HG03025 (cell line): ENCODE data around the gene GIPC2.
"Not testable (repeated sequence)": the region's sequence is repeated elsewhere in the genome, so short reads cannot be mapped to it uniquely, and the experiment has no call there.

Experiments used
- ATAC-seq: cut with Tn5 transposase; IDR thresholded peaks from one replicate; pipeline ENCODE4 v1.9.1; 2021; ENCODE audit warnings: mild to moderate bottlenecking, moderate library complexity; ENCODE audit not compliant: unreplicated experiment, low FRiP score

Gene GIPC2

DNA sequence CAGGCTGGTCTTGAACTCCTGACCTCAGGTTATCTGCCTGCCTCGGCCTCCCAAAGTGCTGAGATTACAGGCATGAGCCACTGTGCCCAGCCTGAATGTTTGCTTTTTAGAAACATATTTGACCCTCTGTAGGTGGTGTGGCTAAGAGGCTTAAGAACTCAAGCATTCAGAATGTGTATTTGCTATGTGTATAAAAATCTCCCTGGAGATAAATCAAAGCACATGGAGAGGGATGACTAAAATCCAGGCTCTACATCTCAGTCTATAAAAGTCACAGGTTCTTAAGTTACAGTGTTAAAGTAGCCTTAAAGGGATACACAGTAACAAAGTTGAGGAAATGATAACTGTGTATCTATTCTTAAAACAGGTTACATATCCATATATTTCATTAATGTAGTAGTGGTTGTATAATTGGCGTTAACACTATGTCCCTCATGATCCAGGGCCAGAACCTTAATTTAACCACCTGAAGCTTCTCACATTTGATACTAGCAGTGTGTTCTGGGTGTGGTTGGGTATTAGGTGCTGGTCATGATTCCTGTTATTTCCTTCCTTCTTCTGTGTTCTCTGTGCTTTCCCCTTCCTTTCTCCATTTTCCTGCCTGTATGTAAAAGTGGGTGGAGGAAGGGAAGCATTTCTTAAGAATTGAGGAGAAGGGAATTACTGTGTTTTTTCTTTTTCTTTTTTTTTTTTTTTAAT is 16.2 kb downstream of the GIPC2 start:
- ATAC-seq = no peak

DNA sequence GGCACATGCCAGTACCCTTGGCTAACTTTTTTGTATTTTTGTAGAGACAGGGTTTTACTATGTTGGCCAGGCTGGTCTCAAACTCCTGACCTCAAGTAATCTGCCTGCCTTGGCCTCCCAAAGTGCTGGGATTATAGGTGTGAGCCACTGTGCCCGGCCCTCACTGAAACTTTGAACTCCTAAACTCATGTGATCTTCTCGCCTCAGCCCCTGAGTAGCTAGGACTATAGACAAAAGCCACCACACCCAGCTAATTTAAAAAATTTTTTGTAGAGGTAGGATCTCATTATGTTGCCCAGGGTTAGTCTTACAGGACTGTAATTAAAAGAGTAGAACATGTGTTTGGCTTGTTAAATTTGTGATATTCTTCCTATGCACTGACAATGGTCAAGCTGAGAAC is 19.1 kb downstream of the GIPC2 start:
- ATAC-seq = not testable (repeated sequence)

DNA sequence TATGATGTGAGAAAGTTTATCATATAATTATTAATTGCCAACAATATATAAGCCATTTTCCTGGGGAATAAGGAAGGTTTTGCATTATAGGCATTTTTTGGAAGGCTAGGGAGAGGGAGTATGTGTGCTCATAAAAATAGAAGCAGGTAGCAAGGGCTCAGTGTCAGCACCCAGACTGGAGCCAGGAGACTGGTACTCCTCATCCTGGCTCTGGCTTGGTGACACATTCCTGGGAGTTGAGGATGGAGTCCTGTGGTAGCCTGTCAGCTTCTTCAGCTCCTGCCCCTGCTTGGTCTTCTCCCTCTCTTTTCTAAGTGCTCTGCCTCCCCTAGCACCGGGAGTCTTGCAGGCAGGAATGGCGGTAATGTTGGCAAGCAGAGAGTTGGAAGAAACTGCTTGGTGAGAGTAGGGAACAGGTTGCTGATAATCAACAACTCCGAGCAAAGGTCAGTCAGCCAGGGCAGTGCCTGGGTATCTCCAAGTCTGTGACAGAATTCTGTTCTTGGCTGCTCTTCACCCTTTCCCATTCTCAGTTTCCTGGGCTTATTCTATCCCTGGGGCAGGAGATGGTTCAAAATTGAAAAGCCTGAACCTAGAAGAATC is 23.0 kb downstream of the GIPC2 start:
- no peak for ATAC-seq

DNA sequence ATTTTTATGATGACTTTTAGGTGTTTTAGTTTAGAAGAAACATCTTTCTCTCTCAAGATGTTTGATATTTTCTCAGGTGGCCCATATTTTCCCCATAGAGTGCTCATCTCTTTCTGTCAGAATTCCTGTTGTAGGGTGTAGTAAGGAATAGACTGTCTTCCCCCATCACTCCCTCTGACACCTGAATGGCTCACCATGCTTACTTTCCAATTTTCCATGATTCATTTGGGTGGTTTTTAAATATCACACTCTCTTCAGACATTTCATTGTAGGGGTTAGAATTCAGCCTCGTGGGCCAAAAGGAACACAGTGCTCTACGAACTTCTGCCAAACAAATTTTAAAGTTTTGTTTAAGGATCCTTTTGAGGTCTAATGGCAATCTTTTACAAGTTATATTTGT is 24.0 kb downstream of the GIPC2 start:
- no peak for ATAC-seq

DNA sequence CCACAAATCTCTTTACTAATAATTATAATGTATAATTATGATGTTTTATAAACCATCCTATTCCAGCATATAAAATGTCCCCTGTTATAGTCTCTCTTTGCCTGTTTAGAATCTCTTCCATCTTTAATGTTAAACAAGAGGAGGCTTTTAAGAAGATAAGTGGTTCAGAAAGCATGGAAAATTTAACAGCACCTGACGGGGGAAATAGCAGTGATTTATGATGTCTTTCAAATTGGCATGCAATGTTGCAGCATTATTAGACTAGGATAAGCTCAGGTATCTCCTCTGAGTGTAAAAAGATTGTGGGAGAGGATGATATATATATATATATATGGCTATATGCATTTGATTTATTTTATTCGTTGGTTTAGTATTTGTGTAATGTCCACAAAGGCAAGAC is 24.4 kb downstream of the GIPC2 start:
- ATAC-seq = no peak

DNA sequence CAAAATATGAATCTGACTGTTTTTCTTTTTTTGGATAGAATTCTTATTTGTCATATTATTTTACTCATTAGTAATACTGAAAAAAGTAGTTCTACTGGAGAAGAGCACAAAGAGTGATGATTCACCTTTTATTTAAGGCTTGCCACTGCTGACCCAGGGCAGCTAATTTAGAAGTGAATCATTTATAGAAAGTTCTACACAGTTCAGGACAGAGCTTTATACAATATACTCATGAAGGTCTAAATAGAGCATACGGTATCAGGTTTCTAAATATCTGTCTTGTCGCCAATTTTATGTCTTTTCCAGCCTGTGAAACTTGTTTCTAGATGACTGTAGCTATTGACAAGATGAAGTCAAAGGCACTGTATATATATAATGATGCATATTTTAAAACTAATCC is 25.0 kb downstream of the GIPC2 start:
- no peak for ATAC-seq

DNA sequence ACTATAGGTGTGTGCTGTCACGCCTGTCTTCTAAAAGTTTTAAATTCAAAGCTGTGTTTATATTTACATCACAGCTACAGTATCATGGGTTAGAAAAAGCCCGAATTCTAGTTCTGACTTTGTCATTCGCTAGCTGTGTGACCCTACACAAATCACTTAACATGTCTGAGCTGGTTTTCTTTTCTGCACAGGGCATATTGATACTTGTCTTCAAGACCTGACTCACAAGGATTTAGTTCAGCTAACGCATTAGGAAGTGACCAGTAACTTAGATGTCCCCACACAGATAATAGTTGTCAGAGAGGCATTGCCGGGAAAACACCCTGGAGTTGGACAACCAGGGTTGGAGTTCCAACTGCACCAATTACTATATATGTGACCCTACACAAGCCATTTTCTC is 25.9 kb downstream of the GIPC2 start:
- no peak for ATAC-seq

DNA sequence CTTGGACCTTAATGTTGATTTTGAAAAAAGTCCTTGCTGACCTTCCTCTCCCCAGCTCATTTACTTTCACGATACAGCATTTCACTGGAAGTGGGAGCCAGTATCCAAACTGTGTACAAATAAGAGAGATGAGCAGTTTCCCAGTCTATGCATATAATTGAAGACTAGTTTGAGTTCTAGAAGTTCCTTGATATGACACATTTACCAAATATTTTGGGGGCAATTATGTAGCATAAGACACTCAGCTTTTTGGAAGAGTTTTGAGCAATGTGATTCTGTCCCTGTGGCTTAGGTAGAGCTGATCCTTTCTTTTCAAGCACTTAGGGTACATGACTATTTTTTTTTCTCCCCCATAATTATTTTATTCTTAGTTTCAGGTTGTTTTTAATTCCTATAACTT is 26.4 kb downstream of the GIPC2 start:
- ATAC-seq = no peak

DNA sequence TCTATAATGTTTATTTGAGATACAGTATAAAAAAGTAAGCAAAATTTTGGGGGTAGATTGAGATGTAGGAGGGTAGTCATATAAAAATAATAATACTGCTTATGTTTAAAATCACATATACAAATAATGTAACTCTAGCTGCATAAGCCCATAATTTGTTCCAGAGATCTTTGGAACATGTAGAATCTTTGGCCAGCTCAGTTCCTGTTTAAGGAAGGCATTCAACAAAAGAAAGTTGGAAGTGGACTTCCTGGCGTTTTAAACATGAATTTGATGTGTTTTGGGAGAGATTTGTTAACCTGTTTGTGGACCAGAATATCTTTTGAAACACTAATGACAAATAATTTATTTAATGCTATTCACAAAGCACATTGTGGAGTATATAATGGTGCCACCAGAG is 27.7 kb downstream of the GIPC2 start:
- ATAC-seq = no peak

DNA sequence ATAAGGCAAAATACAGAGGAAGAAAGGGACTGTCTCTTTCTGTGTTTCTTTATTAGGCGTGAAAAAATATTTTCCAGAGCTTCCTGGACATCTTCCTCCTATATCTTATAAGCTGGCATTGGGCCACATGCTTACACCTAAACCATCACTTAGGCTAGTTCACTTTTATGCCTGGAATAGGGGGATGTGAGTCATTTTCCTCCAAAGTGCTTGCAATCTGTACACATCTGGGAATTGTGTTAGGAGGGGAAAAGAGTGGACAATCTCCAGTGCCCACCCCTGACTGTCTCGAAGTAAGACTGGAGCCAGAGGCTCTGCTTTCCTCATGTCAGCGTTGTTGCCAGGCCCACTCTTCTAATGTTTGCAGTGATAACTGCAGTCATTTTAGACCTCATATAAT is 29.9 kb downstream of the GIPC2 start:
- no peak for ATAC-seq

DNA sequence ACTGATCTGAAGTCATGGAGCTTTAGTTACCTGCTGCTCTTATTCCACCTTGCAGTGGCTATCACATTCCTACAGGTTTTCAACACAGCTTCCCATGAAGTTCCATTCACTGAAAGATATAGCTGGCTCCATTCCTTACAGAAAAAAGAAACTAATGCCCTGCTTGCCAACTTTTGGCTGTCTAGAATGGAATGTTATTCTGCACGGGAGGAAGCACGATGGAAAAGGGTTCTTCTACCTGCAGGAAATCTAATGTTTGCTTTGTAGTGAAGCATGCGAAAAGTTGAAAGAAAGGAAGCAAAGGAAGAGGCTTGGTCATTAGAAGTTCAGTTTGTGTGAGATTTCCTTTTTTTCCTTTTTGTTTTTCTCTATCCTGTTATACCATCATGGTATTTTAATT is 32.6 kb downstream of the GIPC2 start:
- no peak for ATAC-seq

DNA sequence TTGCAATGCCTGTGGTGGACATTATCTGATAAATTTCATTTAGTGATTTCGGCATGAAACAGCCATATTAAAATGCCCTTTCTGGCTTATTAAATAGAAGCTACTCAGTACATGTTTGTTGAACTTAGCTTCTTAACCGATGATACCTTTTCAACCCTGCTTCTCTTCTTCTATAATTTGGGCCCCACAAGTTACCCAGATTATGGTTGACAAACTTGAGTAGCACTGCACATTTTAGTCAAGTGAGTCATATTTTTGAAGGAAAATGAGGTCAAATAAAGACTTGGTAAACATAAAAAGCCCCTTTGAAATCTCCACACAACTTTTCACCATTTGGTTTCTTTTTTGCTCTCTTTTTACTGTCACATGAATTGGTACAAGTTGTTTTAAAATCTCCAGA is 33.8 kb downstream of the GIPC2 start:
- no peak for ATAC-seq

DNA sequence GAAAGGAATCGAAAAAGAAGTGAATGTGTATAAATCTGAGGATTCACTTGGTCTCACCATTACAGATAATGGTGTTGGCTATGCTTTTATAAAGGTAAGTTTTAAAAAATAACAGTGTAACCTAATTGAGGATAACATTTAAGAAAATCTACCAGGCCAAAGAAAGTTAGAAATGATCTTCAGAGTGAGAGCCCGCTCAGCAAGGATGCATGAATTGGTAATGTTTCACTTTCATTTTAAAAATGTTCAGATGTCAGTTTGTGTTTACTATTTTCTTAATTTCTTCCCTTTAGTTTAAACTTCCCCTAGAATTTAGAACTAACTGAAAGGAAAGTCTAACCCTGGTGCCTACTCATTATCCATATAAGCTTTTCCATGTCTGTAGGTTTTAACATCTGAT is 35.0 kb downstream of the GIPC2 start:
- no peak for ATAC-seq

DNA sequence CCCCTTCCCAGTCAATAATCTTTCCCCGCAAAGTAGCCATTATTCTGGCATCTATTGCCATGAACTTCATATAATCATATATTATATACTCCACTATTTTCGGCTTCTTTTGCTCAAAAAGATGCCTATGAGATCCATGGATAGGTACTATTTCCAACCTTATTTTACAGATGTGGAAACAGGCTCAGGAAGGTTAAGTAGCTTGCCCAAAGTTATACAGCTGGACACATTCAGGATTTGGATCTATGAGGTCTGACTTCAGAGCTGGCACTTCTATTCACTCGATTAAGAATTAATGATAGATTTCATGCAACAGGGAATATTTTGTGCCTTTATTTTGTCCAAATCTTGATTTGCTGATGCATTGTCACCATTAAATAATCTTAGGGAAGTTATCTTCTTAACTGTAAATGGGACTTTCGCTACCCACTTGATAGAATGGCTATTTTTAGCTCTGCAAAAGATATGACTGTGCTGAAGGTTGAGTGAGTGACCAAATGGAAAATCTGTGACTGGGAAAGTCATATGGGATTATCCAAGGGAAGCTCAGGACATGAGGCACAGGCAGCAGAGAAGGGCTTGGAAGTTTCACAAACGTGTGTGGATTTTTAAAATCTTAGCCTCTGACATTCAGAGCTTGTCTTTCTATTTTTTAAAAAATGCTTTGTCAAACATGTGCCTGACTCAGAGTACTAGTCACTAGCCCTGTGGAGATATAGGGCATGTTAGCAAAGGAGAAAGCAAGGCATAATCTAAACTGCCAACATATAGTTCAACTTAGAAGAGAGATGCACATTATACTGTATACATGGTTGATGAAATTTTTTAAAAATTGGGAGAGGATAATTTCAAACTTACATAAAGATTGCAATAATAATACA is 36.5 kb downstream of the GIPC2 start:
- ATAC-seq = no peak

DNA sequence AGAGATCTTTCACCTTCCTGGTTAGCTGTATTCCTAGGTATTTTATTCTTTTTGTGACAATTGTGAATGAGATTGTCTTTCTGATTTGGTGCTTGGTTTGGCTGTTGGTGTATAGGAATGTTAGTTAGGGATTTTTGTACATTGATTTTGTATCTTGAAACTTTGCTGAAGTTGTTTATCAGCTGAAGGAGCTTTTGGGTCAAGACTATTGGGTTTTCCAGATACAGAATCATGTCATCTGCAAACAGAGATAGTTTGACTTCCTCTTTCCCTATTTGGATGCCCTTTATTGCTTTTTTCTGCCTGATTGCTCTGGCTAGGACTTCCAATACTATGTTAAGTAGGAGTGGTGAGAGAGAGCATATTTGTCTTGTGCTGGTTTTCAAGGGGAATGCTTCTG is 38.9 kb downstream of the GIPC2 start:
- ATAC-seq = not testable (repeated sequence)

DNA sequence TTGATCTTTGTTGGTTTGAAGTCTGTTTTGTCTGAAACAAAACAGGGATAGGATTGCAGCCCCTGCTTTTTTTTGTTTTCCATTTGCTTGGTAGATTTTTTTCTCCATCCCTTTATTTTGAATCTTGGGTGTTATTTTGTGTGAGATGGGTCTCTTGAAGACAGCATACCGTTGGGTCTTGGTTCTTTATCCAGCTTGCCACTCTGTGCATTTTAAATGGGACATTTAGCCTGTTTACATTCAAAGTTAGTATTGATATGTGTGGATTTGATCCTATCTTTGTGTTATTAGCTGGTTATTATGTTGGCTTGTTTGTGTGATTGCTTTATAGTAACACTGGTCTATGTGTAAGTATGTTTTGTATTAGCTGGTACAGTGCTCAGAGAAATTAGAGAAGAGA is 40.9 kb downstream of the GIPC2 start:
- no peak for ATAC-seq

DNA sequence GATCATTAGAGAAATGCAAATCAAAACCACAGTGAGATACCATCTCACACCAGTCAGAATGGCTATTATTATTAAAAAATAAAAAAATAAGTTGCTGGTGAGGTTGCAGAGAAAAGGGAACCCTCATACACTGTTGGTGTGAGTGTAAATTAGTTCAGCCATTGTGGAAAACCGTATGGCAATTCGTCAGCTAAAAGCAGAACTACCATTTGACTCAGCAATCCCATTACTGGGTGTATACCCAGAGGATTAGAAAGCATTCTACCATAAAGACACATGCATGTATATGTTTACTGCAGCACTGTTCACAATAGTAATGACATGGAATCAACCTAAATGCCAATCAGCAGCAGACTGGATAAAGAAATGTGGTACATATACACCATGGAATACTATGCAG is 42.2 kb downstream of the GIPC2 start:
- ATAC-seq = no peak

DNA sequence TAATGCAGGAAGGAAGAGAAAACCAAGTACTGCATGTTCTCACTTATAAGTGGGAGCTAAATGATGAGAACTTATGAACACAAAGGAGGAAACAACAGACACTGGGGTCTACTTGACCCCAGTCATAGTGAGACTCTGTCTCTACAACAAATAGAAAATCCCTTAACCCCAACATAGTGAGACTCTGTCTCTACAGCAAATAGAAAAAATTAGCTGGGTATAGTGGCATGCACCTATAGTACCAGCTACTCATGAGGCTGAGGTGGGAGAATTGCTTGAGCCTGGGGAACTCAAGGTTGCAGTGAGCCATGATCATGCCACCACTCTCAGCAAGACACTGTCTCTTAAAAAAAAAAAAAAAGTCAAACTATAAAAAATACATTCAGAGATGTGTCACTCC is 42.7 kb downstream of the GIPC2 start:
- no peak for ATAC-seq

DNA sequence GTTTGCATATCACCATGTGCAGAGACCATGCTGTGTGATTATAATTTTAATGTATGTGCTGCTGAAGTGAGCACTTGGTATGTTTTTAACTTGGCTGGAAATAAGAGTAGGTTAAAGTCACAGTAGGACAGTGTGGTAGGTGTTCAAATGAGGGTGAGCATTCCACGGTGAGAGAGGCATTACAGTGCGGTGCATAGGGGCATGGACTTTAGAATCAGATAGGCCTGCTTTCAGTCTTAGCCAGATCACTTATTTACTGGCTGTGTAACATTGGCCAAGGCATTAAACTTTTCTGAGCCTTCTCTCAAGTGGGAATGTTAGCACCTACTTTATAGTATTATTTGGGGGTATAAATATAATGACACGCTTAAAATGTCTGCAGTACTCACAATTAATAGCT is 43.2 kb downstream of the GIPC2 start:
- no peak for ATAC-seq

DNA sequence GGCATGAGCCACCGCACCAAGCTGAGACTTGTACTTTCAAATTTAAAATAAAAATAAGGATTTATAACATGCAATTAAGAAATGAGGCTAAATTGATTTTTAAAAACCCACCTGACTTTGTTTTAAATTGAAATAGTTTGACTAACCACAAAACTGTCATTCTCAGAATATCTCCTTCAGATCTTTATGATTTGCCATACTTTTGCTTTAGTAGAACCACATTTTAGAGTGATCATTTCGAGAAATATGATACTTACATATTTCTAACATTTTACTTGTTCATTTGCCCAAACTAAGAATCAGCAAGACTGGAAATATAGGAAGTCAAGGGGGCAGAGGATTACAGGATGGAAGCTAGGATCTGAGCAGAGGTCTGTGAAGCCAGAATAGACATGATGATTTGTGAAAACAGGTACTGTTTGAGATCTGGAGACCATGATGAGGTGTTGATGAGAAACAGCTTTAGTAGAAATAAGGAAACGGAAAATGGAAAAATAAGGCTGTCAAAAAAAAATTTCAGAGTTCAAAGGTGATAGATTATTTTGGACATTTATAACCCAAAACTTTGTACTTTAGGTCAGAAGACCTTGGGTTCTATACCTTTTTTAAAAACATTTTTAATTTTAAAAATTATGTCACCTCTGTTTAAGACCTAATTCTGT is 44.8 kb downstream of the GIPC2 start:
- no peak for ATAC-seq

DNA sequence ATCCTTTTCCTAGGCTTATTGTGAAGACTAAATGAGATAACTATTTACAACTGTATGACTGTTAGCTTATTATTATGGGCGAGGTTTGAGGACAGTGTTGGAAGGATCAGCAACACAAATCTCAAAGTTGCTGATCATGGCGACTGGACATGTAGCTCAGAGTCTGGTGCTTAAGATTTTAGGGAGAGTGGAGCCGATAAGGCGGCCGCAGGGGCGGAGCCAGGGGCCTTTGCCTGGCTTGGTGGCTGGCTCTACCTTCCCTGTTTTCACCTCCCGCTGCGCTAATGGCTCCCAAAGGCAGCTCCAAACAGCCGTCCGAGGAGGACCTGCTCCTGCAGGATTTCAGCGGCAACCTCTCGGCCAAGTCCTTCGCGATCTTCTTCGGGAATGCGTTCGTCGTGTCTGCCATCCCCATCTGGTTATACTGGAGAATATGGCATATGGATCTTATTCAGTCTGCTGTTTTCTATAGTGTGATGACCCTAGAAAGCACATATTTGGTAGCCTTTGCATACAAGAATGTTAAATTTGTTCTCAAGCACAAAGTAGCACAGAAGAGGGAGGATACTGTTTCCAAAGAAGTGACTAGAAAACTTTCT is 45.5 kb downstream of the GIPC2 start:
- ATAC-seq = no peak
